Measurements from ENCODE around the gene SORCS2. TPM values are rescaled to one million over a fixed set of nuclear protein-coding genes. Genes with fewer than 3 reads are reported as not detected.

SORCS2 gene
- total RNA-seq, 1 donor from 2014 or later = 10.9 TPM

DNA sequence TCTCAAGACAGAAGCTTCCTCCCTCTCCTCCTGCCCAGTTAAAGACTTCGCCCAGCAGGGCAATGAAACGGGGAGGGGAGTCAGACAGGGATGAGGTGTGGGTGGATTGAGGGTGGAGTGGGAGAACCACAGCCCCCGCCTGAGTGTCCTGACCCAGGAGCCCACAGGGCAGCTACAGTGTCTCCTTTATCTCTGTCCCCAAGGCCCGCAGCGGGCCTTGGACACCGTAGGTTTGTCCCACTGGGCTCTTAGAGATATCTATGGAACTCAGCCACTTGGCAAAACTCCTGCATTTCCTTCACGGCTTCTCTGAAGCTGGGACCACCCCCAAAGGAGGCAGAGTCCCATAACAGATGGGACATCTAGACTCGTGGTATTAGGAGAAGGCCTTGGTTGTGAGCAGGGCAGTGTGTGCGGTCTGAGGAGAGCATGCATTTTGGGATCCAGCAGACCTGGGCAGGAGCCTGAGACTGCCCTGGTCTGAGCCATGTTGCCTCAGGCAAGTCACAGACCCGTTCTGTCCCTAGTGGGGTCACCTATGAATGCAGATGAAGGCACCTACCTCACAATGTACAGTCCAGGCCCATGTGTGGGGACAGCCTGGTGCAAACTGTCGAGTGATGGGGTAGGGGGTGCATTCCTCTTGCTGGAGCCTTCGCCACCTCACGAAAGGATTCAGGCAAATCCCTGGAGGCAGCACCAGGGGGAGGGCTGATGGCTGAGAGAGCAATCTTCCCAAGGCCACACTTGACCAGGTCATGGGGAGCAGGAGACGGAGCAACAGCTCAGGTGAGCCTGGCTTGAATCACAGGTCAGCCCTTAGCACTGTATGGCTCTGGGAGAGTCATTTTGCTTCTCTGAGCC, 468.1 kb downstream of the SORCS2 start:
- no peak overlapping the region for H3K27ac Mint-ChIP-seq (ENCODE audit: unreplicated experiment)
- H3K4me1 Mint-ChIP-seq (ENCODE audit: low read depth) = peaks cover 6% of the 10 kb centered on the region
- peaks cover 13% of the 10 kb centered on the region for H3K27me3 Mint-ChIP-seq (ENCODE audit: low read depth)
- no peaks in the 10 kb centered on the region for H3K36me3 Mint-ChIP-seq (ENCODE audit: low read depth)
- no peak overlapping the region for H3K4me3 Mint-ChIP-seq (ENCODE audit: unreplicated experiment)
- TF ChIP-seq, protein P1, sequence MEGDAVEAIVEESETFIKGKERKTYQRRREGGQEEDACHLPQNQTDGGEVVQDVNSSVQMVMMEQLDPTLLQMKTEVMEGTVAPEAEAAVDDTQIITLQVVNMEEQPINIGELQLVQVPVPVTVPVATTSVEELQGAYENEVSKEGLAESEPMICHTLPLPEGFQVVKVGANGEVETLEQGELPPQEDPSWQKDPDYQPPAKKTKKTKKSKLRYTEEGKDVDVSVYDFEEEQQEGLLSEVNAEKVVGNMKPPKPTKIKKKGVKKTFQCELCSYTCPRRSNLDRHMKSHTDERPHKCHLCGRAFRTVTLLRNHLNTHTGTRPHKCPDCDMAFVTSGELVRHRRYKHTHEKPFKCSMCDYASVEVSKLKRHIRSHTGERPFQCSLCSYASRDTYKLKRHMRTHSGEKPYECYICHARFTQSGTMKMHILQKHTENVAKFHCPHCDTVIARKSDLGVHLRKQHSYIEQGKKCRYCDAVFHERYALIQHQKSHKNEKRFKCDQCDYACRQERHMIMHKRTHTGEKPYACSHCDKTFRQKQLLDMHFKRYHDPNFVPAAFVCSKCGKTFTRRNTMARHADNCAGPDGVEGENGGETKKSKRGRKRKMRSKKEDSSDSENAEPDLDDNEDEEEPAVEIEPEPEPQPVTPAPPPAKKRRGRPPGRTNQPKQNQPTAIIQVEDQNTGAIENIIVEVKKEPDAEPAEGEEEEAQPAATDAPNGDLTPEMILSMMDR (IDR thresholded peaks at IDR 0.05) = no peak
- H3K9me3 Mint-ChIP-seq (ENCODE audit: low read depth) = no peaks in the 10 kb centered on the region
- peak; percentile 30 for DNase-seq (ENCODE audit: low spot score)

DNA sequence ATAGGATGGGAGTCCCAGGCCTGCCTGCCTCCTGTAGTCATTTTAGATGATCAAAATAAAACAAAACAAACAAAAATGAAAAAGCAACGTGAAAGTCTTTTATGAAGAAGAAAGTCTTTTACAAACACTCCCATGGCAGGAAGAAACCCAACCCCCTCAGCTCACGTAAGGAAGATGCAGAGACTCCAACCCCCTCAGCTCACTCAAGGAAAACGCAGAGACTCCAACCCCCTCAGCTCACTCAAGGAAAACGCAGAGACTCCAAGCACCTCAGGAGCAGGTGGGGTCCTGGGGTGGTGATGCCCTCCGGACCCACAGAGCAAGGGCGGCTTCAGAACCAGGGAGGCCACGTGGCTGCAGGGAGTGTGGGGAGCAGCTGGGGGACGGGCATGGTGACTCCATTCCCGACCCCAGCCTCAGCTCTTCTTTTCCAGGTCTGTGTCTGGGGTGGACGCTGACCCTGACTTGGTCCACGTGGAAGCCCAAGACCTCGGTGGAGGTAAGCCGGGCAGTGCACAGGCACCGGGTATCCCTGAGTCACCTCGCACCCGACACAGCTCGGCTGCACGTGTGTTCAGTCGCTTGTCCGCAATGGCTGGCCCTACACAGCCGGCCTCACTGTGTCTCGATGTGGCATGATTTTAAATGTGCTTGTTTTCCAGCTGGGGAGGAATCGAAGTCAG, 468.9 kb downstream of the SORCS2 start:
- H3K27ac Mint-ChIP-seq (ENCODE audit: unreplicated experiment) = no peak overlapping the region
- TF ChIP-seq, protein P1 (IDR thresholded peaks at IDR 0.05) = no peak
- H3K36me3 Mint-ChIP-seq (ENCODE audit: low read depth) = no peaks in the 10 kb centered on the region
- no peaks in the 10 kb centered on the region for H3K4me1 Mint-ChIP-seq (ENCODE audit: low read depth)
- no peak overlapping the region for H3K4me3 Mint-ChIP-seq (ENCODE audit: unreplicated experiment)
- DNase-seq (ENCODE audit: low spot score) = peak; percentile 74
- no peaks in the 10 kb centered on the region for H3K9me3 Mint-ChIP-seq (ENCODE audit: low read depth)
- H3K27me3 Mint-ChIP-seq (ENCODE audit: low read depth) = peaks cover 18% of the 10 kb centered on the region

DNA sequence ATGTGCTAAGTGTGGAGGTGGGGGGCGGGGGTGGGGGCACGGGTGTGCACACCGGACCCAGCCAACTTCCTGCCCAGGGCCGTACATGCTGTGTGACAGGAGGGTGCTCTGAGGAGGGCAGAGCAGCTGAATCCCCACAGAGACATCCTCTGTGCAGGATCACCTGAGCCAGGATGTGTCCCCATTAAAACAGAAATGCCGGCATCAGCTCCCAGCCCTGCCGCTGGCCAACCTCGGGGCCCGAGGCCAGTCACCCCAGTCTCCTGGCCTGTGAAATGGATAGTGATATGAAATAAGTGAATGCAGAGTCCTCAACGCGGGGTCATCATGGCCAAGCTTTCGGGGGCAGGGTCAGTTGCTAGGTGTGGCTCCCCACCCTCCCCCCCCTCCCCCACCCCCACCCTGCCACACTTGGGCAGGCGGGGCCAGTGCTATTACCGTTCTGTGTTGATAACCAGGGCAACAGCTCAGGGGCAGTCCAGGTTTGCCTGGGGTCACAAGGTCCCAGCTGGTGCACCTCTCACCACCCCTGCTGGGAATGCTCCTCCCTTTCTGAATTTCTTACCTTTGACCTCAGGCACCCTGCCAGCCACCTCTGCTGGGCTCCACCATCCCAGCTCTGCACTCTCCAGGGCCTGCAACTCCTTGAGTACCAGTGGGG, 469.6 kb downstream of the SORCS2 start:
- Mint-ChIP-seq H3K9me3 (ENCODE audit: low read depth) (no peaks in the 10 kb centered on the region), H3K27me3 (ENCODE audit: low read depth) (peaks cover 22% of the 10 kb centered on the region), H3K27ac (ENCODE audit: unreplicated experiment) (no peak overlapping the region), H3K4me3 (ENCODE audit: unreplicated experiment) (no peak overlapping the region), H3K4me1 (ENCODE audit: low read depth) (no peaks in the 10 kb centered on the region), H3K36me3 (ENCODE audit: low read depth) (no peaks in the 10 kb centered on the region)
- TF ChIP-seq, protein P1 (IDR thresholded peaks at IDR 0.05) = no peak
- DNase-seq (ENCODE audit: low spot score) = peak; percentile 44

DNA sequence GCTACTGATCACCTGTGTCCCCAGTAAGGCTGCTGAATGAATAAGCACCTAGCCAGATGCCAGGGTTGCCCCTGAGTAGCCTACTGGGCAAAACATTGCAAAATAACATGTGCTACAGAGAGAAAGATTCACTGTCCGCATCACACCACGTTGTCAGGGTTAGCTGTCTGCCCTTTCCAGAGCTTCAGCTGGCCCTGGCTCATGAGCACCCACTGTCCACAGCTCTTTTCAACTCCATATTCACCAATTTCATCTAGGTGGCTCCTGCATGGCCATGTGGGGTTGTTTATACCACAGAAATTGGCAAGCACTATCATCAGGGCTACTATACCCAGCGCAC, 470.1 kb downstream of the SORCS2 start:
- peaks cover 25% of the 10 kb centered on the region for H3K27me3 Mint-ChIP-seq (ENCODE audit: low read depth)
- TF ChIP-seq, protein P1 (IDR thresholded peaks at IDR 0.05) = no peak
- no peaks in the 10 kb centered on the region for H3K4me1 Mint-ChIP-seq (ENCODE audit: low read depth)
- no peaks in the 10 kb centered on the region for H3K9me3 Mint-ChIP-seq (ENCODE audit: low read depth)
- H3K36me3 Mint-ChIP-seq (ENCODE audit: low read depth) = no peaks in the 10 kb centered on the region
- peak; percentile 39 for DNase-seq (ENCODE audit: low spot score)
- no peak overlapping the region for H3K27ac Mint-ChIP-seq (ENCODE audit: unreplicated experiment)
- H3K4me3 Mint-ChIP-seq (ENCODE audit: unreplicated experiment) = no peak overlapping the region

DNA sequence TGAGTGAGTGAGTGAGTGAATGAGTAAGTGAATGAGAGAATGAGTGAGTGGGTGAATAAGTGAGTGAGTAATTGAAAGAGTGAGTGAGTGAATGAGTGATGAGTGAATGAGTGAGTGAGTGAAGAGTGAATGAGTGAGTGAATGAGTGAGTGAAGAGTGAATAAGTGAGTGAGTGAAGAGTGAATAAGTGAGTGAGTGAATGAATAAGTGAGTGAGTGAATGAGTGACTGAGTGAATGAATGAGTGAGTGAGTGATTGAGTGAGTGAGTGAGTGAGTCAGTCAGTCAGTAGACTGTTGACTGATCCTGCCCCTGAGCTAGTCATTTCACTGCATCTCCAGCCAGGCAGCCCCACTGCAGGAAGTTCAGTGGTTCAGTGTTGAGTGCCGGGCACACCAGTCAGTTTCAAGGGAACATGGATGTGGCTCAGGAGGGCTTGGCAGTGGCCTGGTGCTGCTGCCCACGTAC, 470.8 kb downstream of the SORCS2 start:
- DNase-seq (ENCODE audit: low spot score) = no peak
- TF ChIP-seq, protein P1 (IDR thresholded peaks at IDR 0.05) = no peak
- no peaks in the 10 kb centered on the region for H3K4me1 Mint-ChIP-seq (ENCODE audit: low read depth)
- H3K9me3 Mint-ChIP-seq (ENCODE audit: low read depth) = no peaks in the 10 kb centered on the region
- H3K27me3 Mint-ChIP-seq (ENCODE audit: low read depth) = peaks cover 32% of the 10 kb centered on the region
- H3K4me3 Mint-ChIP-seq (ENCODE audit: unreplicated experiment) = no peak overlapping the region
- no peak overlapping the region for H3K27ac Mint-ChIP-seq (ENCODE audit: unreplicated experiment)
- peaks cover 1% of the 10 kb centered on the region for H3K36me3 Mint-ChIP-seq (ENCODE audit: low read depth)

All from chondrocyte (in vitro differentiated cells).